ENCODE data around the gene KCNT2. TPM values are rescaled to one million over a fixed set of nuclear protein-coding genes. Genes with fewer than 3 reads are reported as not detected.

Gene KCNT2
- total and polyA plus RNA-seq, 10 of the 15 experiments (the other 5 are each of a cell fraction or from before 2014, with no cell fraction given), result not detected

DNA sequence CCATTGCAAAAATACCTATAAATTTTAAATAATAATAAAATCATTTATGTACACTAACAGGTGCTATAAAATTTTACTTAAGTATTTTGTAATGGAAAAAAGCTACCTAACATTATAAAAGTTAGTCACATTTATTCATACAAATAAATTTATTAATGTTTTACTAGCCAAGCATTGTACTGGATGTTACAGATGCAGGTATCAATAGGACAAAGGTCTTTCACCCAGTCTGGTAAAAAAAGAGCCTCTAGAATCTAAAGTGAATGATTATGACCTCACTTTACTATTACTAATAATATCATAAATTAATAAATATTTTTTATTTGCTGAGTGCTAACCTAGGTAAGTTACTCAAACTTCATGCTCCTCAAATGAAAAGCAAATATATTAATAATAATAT, 170.6 kb downstream of the KCNT2 start:
- Histone ChIP-seq H3K4me3 (no peak overlapping the region), H3K79me2 (ENCODE audit: control insufficient read depth, insufficient read depth, low read length) (no peaks in the 10 kb centered on the region), H3K4me1 (ENCODE audit: control insufficient read depth, insufficient read depth, low read length) (no peaks in the 10 kb centered on the region), H3K27me3 (replicated peaks in 1 of 2; ENCODE audit: control insufficient read depth in 2 of 2, insufficient read depth in 2 of 2, low read length in 1 of 2) (no peaks in the 10 kb centered on the region), H3K4me2 (ENCODE audit: control insufficient read depth, insufficient read depth) (no peak overlapping the region), H3K9ac (ENCODE audit: control insufficient read depth, insufficient read depth, low read length) (no peak overlapping the region), H3K9me3 (replicated peaks; ENCODE audit: control insufficient read depth, insufficient read depth, low read length) (no peaks in the 10 kb centered on the region), H3K36me3 (ENCODE audit: control insufficient read depth in 2 of 2, insufficient read depth in 2 of 2, low read length in 1 of 2) (no peaks in the 10 kb centered on the region), H2AFZ (ENCODE audit: control insufficient read depth, low read depth, low read length) (no peak overlapping the region), H4K20me1 (ENCODE audit: control insufficient read depth, insufficient read depth) (no peaks in the 10 kb centered on the region), H3K27ac (ENCODE audit: control insufficient read depth, insufficient read depth) (no peak overlapping the region)
- intact Hi-C loops (cut with micrococcal nuclease; ENCODE audit: unreplicated experiment) (no loop called here), in situ Hi-C loops (cut with MboI) (no loop called here)
- CTCF ChIA-PET, result no interaction called here
- DNase-seq (ENCODE audit: low read depth, low spot score) (no peak), ATAC-seq (no peak), FAIRE-seq (no peak)
- RAD21 ChIA-PET (ENCODE audit: unreplicated experiment), result no interaction called here
- POLR2A ChIA-PET, result no interaction called here
- SMC1A ChIA-PET (ENCODE audit: uncharacterized antibody, unreplicated experiment), result interaction anchor here (1.0 kb wide), 1 partner anchor 18 kb away, joined by 3 read pairs; no protein-coding TSS in a partner anchor
- TF ChIP-seq RBBP5 (conservative IDR thresholded peaks at IDR 0.05), result no peak
- no peak for TF ChIP-seq SMC3 (IDR thresholded peaks at IDR 0.05; ENCODE audit: borderline replicate concordance, low read length)
- no peak for TF ChIP-seq JUNB (IDR thresholded peaks at IDR 0.05)
- TF ChIP-seq, protein P1, sequence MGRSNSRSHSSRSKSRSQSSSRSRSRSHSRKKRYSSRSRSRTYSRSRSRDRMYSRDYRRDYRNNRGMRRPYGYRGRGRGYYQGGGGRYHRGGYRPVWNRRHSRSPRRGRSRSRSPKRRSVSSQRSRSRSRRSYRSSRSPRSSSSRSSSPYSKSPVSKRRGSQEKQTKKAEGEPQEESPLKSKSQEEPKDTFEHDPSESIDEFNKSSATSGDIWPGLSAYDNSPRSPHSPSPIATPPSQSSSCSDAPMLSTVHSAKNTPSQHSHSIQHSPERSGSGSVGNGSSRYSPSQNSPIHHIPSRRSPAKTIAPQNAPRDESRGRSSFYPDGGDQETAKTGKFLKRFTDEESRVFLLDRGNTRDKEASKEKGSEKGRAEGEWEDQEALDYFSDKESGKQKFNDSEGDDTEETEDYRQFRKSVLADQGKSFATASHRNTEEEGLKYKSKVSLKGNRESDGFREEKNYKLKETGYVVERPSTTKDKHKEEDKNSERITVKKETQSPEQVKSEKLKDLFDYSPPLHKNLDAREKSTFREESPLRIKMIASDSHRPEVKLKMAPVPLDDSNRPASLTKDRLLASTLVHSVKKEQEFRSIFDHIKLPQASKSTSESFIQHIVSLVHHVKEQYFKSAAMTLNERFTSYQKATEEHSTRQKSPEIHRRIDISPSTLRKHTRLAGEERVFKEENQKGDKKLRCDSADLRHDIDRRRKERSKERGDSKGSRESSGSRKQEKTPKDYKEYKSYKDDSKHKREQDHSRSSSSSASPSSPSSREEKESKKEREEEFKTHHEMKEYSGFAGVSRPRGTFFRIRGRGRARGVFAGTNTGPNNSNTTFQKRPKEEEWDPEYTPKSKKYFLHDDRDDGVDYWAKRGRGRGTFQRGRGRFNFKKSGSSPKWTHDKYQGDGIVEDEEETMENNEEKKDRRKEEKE (IDR thresholded peaks at IDR 0.05), result no peak
- no peak for TF ChIP-seq ZSCAN29 (IDR thresholded peaks at IDR 0.05)
- no peak for TF ChIP-seq TCF12 (IDR thresholded peaks at IDR 0.05; ENCODE audit: low read depth, low read length)
- TF ChIP-seq NFYB (IDR thresholded peaks at IDR 0.05; ENCODE audit: insufficient read depth, low read depth, low read length), result no peak
- TF ChIP-seq ESRRA (IDR thresholded peaks at IDR 0.05; ENCODE audit: low read length), result no peak
- no peak for TF ChIP-seq CHD4 (IDR thresholded peaks at IDR 0.05)
- no peak for TF ChIP-seq SREBF1 (IDR thresholded peaks at IDR 0.05; ENCODE audit: low read length)
- no peak for TF ChIP-seq YBX1 (IDR thresholded peaks at IDR 0.05)
- no peak for TF ChIP-seq CUX1 (IDR thresholded peaks at IDR 0.05; ENCODE audit: insufficient replicate concordance, low read depth, low read length)
- TF ChIP-seq BCL11A (IDR thresholded peaks at IDR 0.05; ENCODE audit: low read depth, low read length), result no peak
- no peak for TF ChIP-seq BHLHE40 (IDR thresholded peaks at IDR 0.05; ENCODE audit: borderline replicate concordance in 1 of 2, low read depth in 2 of 2, low read length in 1 of 2)
- BruUV-seq (replicated peaks), result no TSS peak

Measured in GM12878 (cell line).